ENCODE measurements around the gene GRID1. TPM values are rescaled to one million over a fixed set of nuclear protein-coding genes. Genes with fewer than 3 reads are reported as not detected.

GRID1 gene
- total RNA-seq, 4 donors from 2014 or later, result 0.03 to 2.7 (median 0.49) TPM

DNA sequence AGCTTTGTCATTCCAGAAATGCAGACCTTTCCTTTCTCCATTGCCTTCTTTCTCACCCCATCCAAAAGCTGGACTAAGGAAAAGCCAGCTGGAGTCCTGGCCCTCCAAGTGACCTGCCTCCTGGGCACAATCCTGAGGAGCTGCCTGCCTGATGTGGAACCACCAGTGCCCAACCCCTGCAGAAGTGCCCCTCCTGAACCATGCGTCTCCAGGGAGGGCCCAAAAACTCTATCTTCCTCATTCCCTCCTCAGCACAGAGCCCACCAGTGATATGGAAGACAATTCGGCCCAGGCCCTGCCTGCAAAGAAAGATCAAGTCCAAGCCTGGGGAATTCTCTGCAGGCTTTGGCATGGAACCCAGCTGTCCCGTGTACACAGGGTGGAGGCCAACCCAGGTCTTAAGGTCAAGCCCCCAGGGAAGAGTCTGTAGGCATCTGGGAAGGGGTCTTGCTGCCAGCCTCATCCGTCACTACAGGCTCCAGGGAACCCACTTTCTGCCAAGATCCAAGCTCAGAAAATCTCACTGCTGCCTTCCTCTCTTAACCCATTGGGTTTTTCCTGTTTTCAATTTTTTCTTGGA lies 3.5 kb upstream of the GRID1 start:
- no peak overlapping the region for H3K4me3 ChIP-seq
- no peak for TF ChIP-seq CTCF (IDR thresholded peaks at IDR 0.05)
- no peak for TF ChIP-seq POLR2A (IDR thresholded peaks at IDR 0.05)
- no peak overlapping the region for H3K27ac ChIP-seq
- peaks cover 10 to 28% (median 27%) of the 10 kb centered on the region in 3 donors for H3K4me1 ChIP-seq
- 79 to 80% methylated on average over 2 of the region's 4 CpGs for WGBS, 2 donors
- H3K9me3 ChIP-seq, result no peaks in the 10 kb centered on the region
- intact Hi-C loops (cut with DNase I), result loop anchor here (10.0 kb wide), 1 partner anchor 375 kb away; no protein-coding TSS in a partner anchor
- H3K27me3 ChIP-seq, result peaks cover 9 to 90% (median 12%) of the 10 kb centered on the region in 4 donors
- no peaks in the 10 kb centered on the region for H3K36me3 ChIP-seq
- DNase-seq, result no peak

- intact Hi-C loops (cut with DNase I), result loop anchor here (10.0 kb wide), 1 partner anchor 824 kb away; no protein-coding TSS in a partner anchor
- Histone ChIP-seq H3K9me3 (no peaks in the 10 kb centered on the region), H3K4me3 (no peak overlapping the region), H3K27me3 (peaks cover 12 to 93% (median 20%) of the 10 kb centered on the region in 4 donors), H3K4me1 (peaks cover 10 to 38% (median 33%) of the 10 kb centered on the region in 3 donors), H3K27ac (no peak overlapping the region), H3K36me3 (no peaks in the 10 kb centered on the region)
- no peak for DNase-seq
- 67 to 70% methylated on average over 1 of the region's 2 CpGs for WGBS, 2 donors
- no peak for TF ChIP-seq POLR2A (IDR thresholded peaks at IDR 0.05)
Observed at GRCh38 chr10:86368987-86369386, 2.4 kb upstream of the GRID1 start.

GRCh38 chr10:86368046-86368445 lies 1.5 kb upstream of the GRID1 start:
- no peak overlapping the region for H3K27ac ChIP-seq
- peaks cover 14 to 48% (median 41%) of the 10 kb centered on the region in 3 donors for H3K4me1 ChIP-seq
- no peak for DNase-seq
- intact Hi-C loops (cut with DNase I), result loop anchor here (10.0 kb wide), 1 partner anchor 823 kb away; no protein-coding TSS in a partner anchor
- H3K9me3 ChIP-seq, result no peaks in the 10 kb centered on the region
- no peaks in the 10 kb centered on the region for H3K36me3 ChIP-seq
- WGBS, 2 donors, result 90 to 93% methylated on average over 1 of the region's 1 CpG
- peaks cover 12 to 100% (median 22%) of the 10 kb centered on the region in 4 donors for H3K27me3 ChIP-seq
- H3K4me3 ChIP-seq, result no peak overlapping the region
- no peak for TF ChIP-seq CTCF (IDR thresholded peaks at IDR 0.05)
- no peak for TF ChIP-seq POLR2A (IDR thresholded peaks at IDR 0.05)

GRCh38 chr10:86367152-86367951 lies 757 bp upstream of the GRID1 start:
- TF ChIP-seq CTCF (IDR thresholded peaks at IDR 0.05), result no peak
- TF ChIP-seq POLR2A (IDR thresholded peaks at IDR 0.05), result no peak
- Histone ChIP-seq H3K27me3 (peaks cover 12 to 100% (median 22%) of the 10 kb centered on the region in 4 donors), H3K4me3 (peak overlapping the region; percentile 33 to 66 (median 51)), H3K36me3 (no peaks in the 10 kb centered on the region), H3K4me1 (peaks cover 14 to 51% (median 41%) of the 10 kb centered on the region in 3 donors), H3K27ac (peak overlapping the region in 1 of 4 donors; percentile 62), H3K9me3 (no peaks in the 10 kb centered on the region)
- DNase-seq, result no peak
- whole genome bisulfite sequencing, 2 donors, result 0 to 2% methylated on average over 1 to 20 of the region's 62 CpGs
- intact Hi-C loops (cut with DNase I), result loop anchor here (10.0 kb wide), 1 partner anchor 823 kb away; no protein-coding TSS in a partner anchor

DNA sequence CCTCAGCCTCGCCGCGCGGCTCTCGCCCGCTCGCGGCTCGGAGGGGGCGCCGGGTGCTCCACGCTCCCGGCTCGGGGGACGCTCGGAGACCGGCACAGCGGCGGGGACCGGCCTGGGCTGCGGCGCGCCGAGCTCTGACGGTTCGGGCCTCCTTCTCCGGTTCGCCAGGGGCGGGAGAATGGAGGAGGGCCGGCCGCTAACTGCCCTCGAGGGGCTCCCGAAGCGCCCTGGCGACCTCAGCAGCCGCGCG lies 232 bp upstream of the GRID1 start:
- peaks cover 12 to 100% (median 22%) of the 10 kb centered on the region in 4 donors for H3K27me3 ChIP-seq
- H3K9me3 ChIP-seq, result no peaks in the 10 kb centered on the region
- H3K4me3 ChIP-seq, result peak overlapping the region; percentile 33 to 66 (median 51)
- no peak for DNase-seq
- peaks cover 14 to 51% (median 41%) of the 10 kb centered on the region in 3 donors for H3K4me1 ChIP-seq
- no CpG with 5 or more reads among the region's 38 CpGs for WGBS, 2 donors
- peak overlapping the region in 1 of 4 donors; percentile 62 for H3K27ac ChIP-seq
- no peaks in the 10 kb centered on the region for H3K36me3 ChIP-seq
- intact Hi-C loops (cut with DNase I), result loop anchor here (10.0 kb wide), 1 partner anchor 822 kb away; no protein-coding TSS in a partner anchor
- TF ChIP-seq POLR2A (IDR thresholded peaks at IDR 0.05) (no peak), CTCF (IDR thresholded peaks at IDR 0.05) (no peak)

All from esophagus squamous epithelium (tissue), 5 donors.